Naive thymus-derived CD8-positive, alpha-beta T cell (primary cell): ENCODE results near the gene CASKIN2. TPM values are rescaled to one million over a fixed set of nuclear protein-coding genes. Genes with fewer than 3 reads are reported as not detected.

Source experiments
- ATAC-seq, 2 donors: fragments of 150-1000 bp; cut with Tn5 transposase in 1 of 2; sonication (Bioruptor Pico), chemical (Tn5 transposase) in 1 of 2; 1 replicate in 1 of 2; 2 replicates in 1 of 2; pipeline ENCODE4 v1.10.0; 2021; ENCODE audit warnings: mild to moderate bottlenecking in 2 of 2, moderate library complexity in 2 of 2
- POLR2A ChIA-PET: fragments of 350-600 bp; sonication (Branson Sonifier 250); formaldehyde crosslinking; loops from one replicate; lab custom pipeline; 2021; ENCODE audit warnings: antibody characterized with exemption; lab: Charles Lee
- DNase-seq, 10 donors: peaks; one replicate each; pipeline versions ENCODE4 v3.0.0 to v3.0.0-alpha.2; 2020 to 2022
- H3K27ac Mint-ChIP-seq, 10 donors: one replicate each; pipeline ENCODE4 v1.8.0; 2020 to 2022; ENCODE audit warnings: mild to moderate bottlenecking in 10 of 10, mixed read lengths in 10 of 10, moderate library complexity in 4 of 10, inconsistent platforms in 1 of 10
- H3K27me3 Mint-ChIP-seq, 5 donors: one replicate each; pipeline ENCODE4 v1.8.0; 2021 to 2022; ENCODE audit warnings: mixed read lengths in 5 of 5
- H3K36me3 Mint-ChIP-seq, 3 donors: one replicate each; pipeline ENCODE4 v1.8.0; 2020 to 2022; ENCODE audit warnings: mixed read lengths in 3 of 3, mild to moderate bottlenecking in 2 of 3, inconsistent platforms in 1 of 3
- H3K4me1 Mint-ChIP-seq, 4 donors: one replicate each; pipeline ENCODE4 v1.8.0; 2021 to 2022; ENCODE audit warnings: mixed read lengths in 4 of 4
- H3K4me3 Mint-ChIP-seq, 10 donors: one replicate each; pipeline ENCODE4 v1.8.0; 2020 to 2022; ENCODE audit warnings: mild to moderate bottlenecking in 10 of 10, mixed read lengths in 10 of 10, moderate library complexity in 6 of 10, inconsistent platforms in 1 of 10
- H3K9me3 Mint-ChIP-seq, 9 donors: one replicate each; pipeline ENCODE4 v1.8.0; 2020 to 2022; ENCODE audit warnings: mixed read lengths in 9 of 9, mild to moderate bottlenecking in 3 of 9, inconsistent platforms in 1 of 9, moderate library complexity in 1 of 9
- polyA plus RNA-seq, 3 donors: library from polyadenylated mRNA; unstranded; fragments of 300-500 nt; fragmentation: Illumina TruSeq; gene quantifications; one replicate each; pipeline ENCODE4 v1.2.3, GENCODE V29; 2021
- total RNA-seq, 8 experiments: library from RNA in 2 of 8; stranded (reverse) in 2 of 8; gene quantifications; one replicate each; pipeline ENCODE4 v1.2.3 and lab custom pipeline; 2021 to 2026

The CASKIN2 gene
- total and polyA plus RNA-seq, 5 experiments from 2014 or later: 0.05 to 0.80 (median 0.62) TPM

- Mint-ChIP-seq H3K9me3 (no peaks in the 10 kb centered on the region), H3K27me3 (no peaks in the 10 kb centered on the region), H3K4me3 (no peak overlapping the region), H3K4me1 (no peaks in the 10 kb centered on the region), H3K27ac (peak overlapping the region in 1 of 10 donors; percentile 65), H3K36me3 (no peaks in the 10 kb centered on the region)
- POLR2A ChIA-PET: interaction anchor here (0.6 to 0.8 kb wide), 3 partner anchors 57 to 170 kb away, joined by 3 to 4 read pairs (median 3); no protein-coding TSS in a partner anchor
- ATAC-seq (no peak), DNase-seq (no peak)
These were observed 6.4 kb downstream of the CASKIN2 start for GRCh38 chr17:75508931-75509361.

GRCh38 chr17:75507733-75508719 is 7.3 kb downstream of the CASKIN2 start:
- POLR2A ChIA-PET: interaction anchor here (0.5 to 0.6 kb wide), 2 partner anchors 90 to 101 kb away, joined by 3 to 4 read pairs; no protein-coding TSS in a partner anchor
- Mint-ChIP-seq H3K4me3 (no peak overlapping the region), H3K4me1 (no peaks in the 10 kb centered on the region), H3K36me3 (no peaks in the 10 kb centered on the region), H3K27me3 (no peaks in the 10 kb centered on the region), H3K9me3 (no peaks in the 10 kb centered on the region), H3K27ac (no peak overlapping the region)
- no peak for ATAC-seq
- no peak for DNase-seq

GRCh38 chr17:75506888-75507287 is 8.4 kb downstream of the CASKIN2 start:
- POLR2A ChIA-PET: no interaction called here
- Mint-ChIP-seq H3K36me3 (no peaks in the 10 kb centered on the region), H3K4me1 (no peaks in the 10 kb centered on the region), H3K27ac (no peak overlapping the region), H3K27me3 (no peaks in the 10 kb centered on the region), H3K9me3 (no peaks in the 10 kb centered on the region), H3K4me3 (no peak overlapping the region)
- ATAC-seq (no peak), DNase-seq (no peak)

- H3K36me3 Mint-ChIP-seq: no peaks in the 10 kb centered on the region
- no peak for DNase-seq
- POLR2A ChIA-PET: interaction anchor here (0.5 to 0.9 kb wide), 3 partner anchors 50 to 159 kb away, joined by 3 to 6 read pairs (median 4); partner anchors contain the start of gene TMEM94
- H3K27me3 Mint-ChIP-seq: no peaks in the 10 kb centered on the region
- H3K4me3 Mint-ChIP-seq: no peak overlapping the region
- ATAC-seq: no peak
- H3K4me1 Mint-ChIP-seq: no peaks in the 10 kb centered on the region
- H3K27ac Mint-ChIP-seq: no peak overlapping the region
- H3K9me3 Mint-ChIP-seq: no peaks in the 10 kb centered on the region
These were observed 9.2 kb downstream of the CASKIN2 start for GRCh38 chr17:75506134-75506533.

GRCh38 chr17:75505640-75506039 is 9.7 kb downstream of the CASKIN2 start:
- POLR2A ChIA-PET: interaction anchor here (0.6 to 2.0 kb wide), 5 partner anchors 11 to 91 kb away, joined by 3 to 8 read pairs (median 4); partner anchors contain the start of genes TMEM94 and TSEN54

GRCh38 chr17:75505152-75505409 is 10.3 kb downstream of the CASKIN2 start:
- peaks cover 0 to under 1% (median 0%) of the 10 kb centered on the region in 3 donors for H3K36me3 Mint-ChIP-seq
- H3K27me3 Mint-ChIP-seq: no peaks in the 10 kb centered on the region
- H3K27ac Mint-ChIP-seq: no peak overlapping the region
- POLR2A ChIA-PET: interaction anchor here (1.2 to 2.0 kb wide), 3 partner anchors 11 to 83 kb away, joined by 3 to 8 read pairs (median 5); partner anchors contain the start of gene TSEN54
- no peaks in the 10 kb centered on the region for H3K9me3 Mint-ChIP-seq
- DNase-seq (no peak), ATAC-seq (no peak)
- H3K4me3 Mint-ChIP-seq: no peak overlapping the region
- no peaks in the 10 kb centered on the region for H3K4me1 Mint-ChIP-seq

More at GRCh38 chr17:75505640-75506039, 9.7 kb downstream of the CASKIN2 start:
- H3K4me3 Mint-ChIP-seq: no peak overlapping the region
- no peaks in the 10 kb centered on the region for H3K9me3 Mint-ChIP-seq
- DNase-seq (no peak), ATAC-seq (no peak)
- no peak overlapping the region for H3K27ac Mint-ChIP-seq
- H3K4me1 Mint-ChIP-seq: no peaks in the 10 kb centered on the region
- no peaks in the 10 kb centered on the region for H3K27me3 Mint-ChIP-seq
- no peaks in the 10 kb centered on the region for H3K36me3 Mint-ChIP-seq

GRCh38 chr17:75504347-75505151 is 10.8 kb downstream of the CASKIN2 start:
- H3K27me3 Mint-ChIP-seq: no peaks in the 10 kb centered on the region
- H3K4me3 Mint-ChIP-seq: peak overlapping the region in 1 of 10 donors; percentile 62
- peaks cover 0 to 5% (median 2%) of the 10 kb centered on the region in 3 donors for H3K36me3 Mint-ChIP-seq
- no peaks in the 10 kb centered on the region for H3K4me1 Mint-ChIP-seq
- POLR2A ChIA-PET: interaction anchor here (0.5 to 2.0 kb wide), 5 partner anchors 12 to 271 kb away, joined by 3 to 8 read pairs (median 4); partner anchors contain the start of gene TSEN54
- ATAC-seq (peak; percentile 61 to 80), DNase-seq (peak in 5 of 10 donors; percentile 20 to 48 (median 32))
- H3K9me3 Mint-ChIP-seq: no peaks in the 10 kb centered on the region
- H3K27ac Mint-ChIP-seq: no peak overlapping the region

GRCh38 chr17:75503976-75504346 is 11.4 kb downstream of the CASKIN2 start:
- Mint-ChIP-seq H3K4me3 (peak overlapping the region in 1 of 10 donors; percentile 62), H3K27me3 (no peaks in the 10 kb centered on the region), H3K4me1 (no peaks in the 10 kb centered on the region), H3K9me3 (no peaks in the 10 kb centered on the region), H3K36me3 (peaks cover 0 to 9% (median 2%) of the 10 kb centered on the region in 3 donors), H3K27ac (no peak overlapping the region)
- POLR2A ChIA-PET: interaction anchor here (0.5 to 2.0 kb wide), 6 partner anchors 12 to 270 kb away, joined by 3 to 8 read pairs (median 4); partner anchors contain the start of gene TSEN54
- no peak for ATAC-seq
- peak in 1 of 10 donors; percentile 49 for DNase-seq

- POLR2A ChIA-PET: interaction anchor here (0.9 to 2.0 kb wide), 5 partner anchors 13 to 85 kb away, joined by 3 to 8 read pairs (median 4); partner anchors contain the start of gene TSEN54
- H3K27me3 Mint-ChIP-seq: no peaks in the 10 kb centered on the region
- peak overlapping the region in 1 of 10 donors; percentile 58 for H3K27ac Mint-ChIP-seq
- DNase-seq (no peak), ATAC-seq (no peak)
- peak overlapping the region in 1 of 10 donors; percentile 7 for H3K4me3 Mint-ChIP-seq
- H3K36me3 Mint-ChIP-seq: peaks cover 0 to 9% (median 2%) of the 10 kb centered on the region in 3 donors
- no peaks in the 10 kb centered on the region for H3K9me3 Mint-ChIP-seq
- H3K4me1 Mint-ChIP-seq: peaks cover 0 to 2% (median 0%) of the 10 kb centered on the region in 4 donors
These were observed 11.9 kb downstream of the CASKIN2 start for GRCh38 chr17:75503337-75503950.

GRCh38 chr17:75502721-75503329 is 12.5 kb downstream of the CASKIN2 start:
- Mint-ChIP-seq H3K27ac (no peak overlapping the region), H3K9me3 (no peaks in the 10 kb centered on the region), H3K4me3 (no peak overlapping the region), H3K4me1 (peaks cover 0 to 8% (median 3%) of the 10 kb centered on the region in 4 donors), H3K27me3 (no peaks in the 10 kb centered on the region), H3K36me3 (peaks cover 0 to 12% (median 2%) of the 10 kb centered on the region in 3 donors)
- DNase-seq (no peak), ATAC-seq (no peak)
- POLR2A ChIA-PET: interaction anchor here (0.6 to 1.4 kb wide), 6 partner anchors 14 to 85 kb away, joined by 3 to 5 read pairs (median 4); partner anchors contain the start of gene TSEN54

- POLR2A ChIA-PET: interaction anchor here (0.6 to 1.2 kb wide), 5 partner anchors 15 to 290 kb away, joined by 3 to 4 read pairs (median 3); partner anchors contain the start of gene TSEN54
- ATAC-seq: no peak
- no peak for DNase-seq
- Mint-ChIP-seq H3K4me1 (peaks cover 3 to 9% (median 8%) of the 10 kb centered on the region in 4 donors), H3K4me3 (no peak overlapping the region), H3K27ac (no peak overlapping the region), H3K9me3 (no peaks in the 10 kb centered on the region), H3K36me3 (peaks cover 0 to 17% (median 2%) of the 10 kb centered on the region in 3 donors), H3K27me3 (no peaks in the 10 kb centered on the region)
These were observed 13.1 kb downstream of the CASKIN2 start for GRCh38 chr17:75502072-75502720.
